ENCODE results near the gene PLEKHH1.
"Not testable (repeated sequence)": the region's sequence is repeated elsewhere in the genome, so short reads cannot be mapped to it uniquely, and the experiment has no call there.

PLEKHH1 gene

GRCh38 chr14:67583711-67584644 lies 50.9 kb downstream of the PLEKHH1 start:
- DNase-seq (ENCODE audit: low spot score), result peak; percentile 45

GRCh38 chr14:67584978-67585377 lies 51.9 kb downstream of the PLEKHH1 start:
- no peak for DNase-seq (ENCODE audit: low spot score)

- no peak for DNase-seq (ENCODE audit: low spot score)
Measured at GRCh38 chr14:67586369-67586768, 53.3 kb downstream of the PLEKHH1 start.

GRCh38 chr14:67589204-67589770 lies 56.2 kb downstream of the PLEKHH1 start:
- DNase-seq (ENCODE audit: low spot score), result no peak

- not testable (repeated sequence) for DNase-seq (ENCODE audit: low spot score)
Measured at GRCh38 chr14:67593650-67594049, 60.6 kb downstream of the PLEKHH1 start.

GRCh38 chr14:67595392-67595791 lies 62.3 kb downstream of the PLEKHH1 start:
- DNase-seq (ENCODE audit: low spot score), result no peak

- DNase-seq (ENCODE audit: low spot score), result peak; percentile 93
Measured at GRCh38 chr14:67599698-67600561, 66.8 kb downstream of the PLEKHH1 start, which contains the start of gene PIGH. PIGH (minus strand) TSS chr14:67600268; CDS start chr14:67600203, 65 bp downstream.

- not testable (repeated sequence) for DNase-seq (ENCODE audit: low spot score)
Measured at GRCh38 chr14:67600562-67600974, 67.5 kb downstream of the PLEKHH1 start.

GRCh38 chr14:67602076-67602475 lies 69.0 kb downstream of the PLEKHH1 start:
- DNase-seq (ENCODE audit: low spot score), result no peak

- no peak for DNase-seq (ENCODE audit: low spot score)
Measured at GRCh38 chr14:67602995-67603545, 70.0 kb downstream of the PLEKHH1 start.

- no peak for DNase-seq (ENCODE audit: low spot score)
Measured at GRCh38 chr14:67607646-67608045, 74.6 kb downstream of the PLEKHH1 start.

- DNase-seq (ENCODE audit: low spot score), result no peak
Measured at GRCh38 chr14:67609642-67610310, 76.7 kb downstream of the PLEKHH1 start.

GRCh38 chr14:67610491-67610890 lies 77.4 kb downstream of the PLEKHH1 start:
- DNase-seq (ENCODE audit: low spot score), result no peak

- DNase-seq (ENCODE audit: low spot score), result peak; percentile 81
Measured at GRCh38 chr14:67618617-67619063, 85.5 kb downstream of the PLEKHH1 start.

- peak; percentile 95 for DNase-seq (ENCODE audit: low spot score)
Measured at GRCh38 chr14:67619446-67620216, 86.5 kb downstream of the PLEKHH1 start, which contains the start of gene ARG2. ARG2 (plus strand) TSS chr14:67619920; CDS start chr14:67619978, 58 bp downstream.

GRCh38 chr14:67620217-67620785 lies 87.2 kb downstream of the PLEKHH1 start:
- no peak for DNase-seq (ENCODE audit: low spot score)

- DNase-seq (ENCODE audit: low spot score), result no peak
Measured at GRCh38 chr14:67622675-67623074, 89.6 kb downstream of the PLEKHH1 start.

- DNase-seq (ENCODE audit: low spot score), result no peak
Measured at GRCh38 chr14:67623114-67623513, 90.0 kb downstream of the PLEKHH1 start.

GRCh38 chr14:67626131-67626530 lies 93.0 kb downstream of the PLEKHH1 start:
- not testable (repeated sequence) for DNase-seq (ENCODE audit: low spot score)

- DNase-seq (ENCODE audit: low spot score), result no peak
Measured at GRCh38 chr14:67627519-67627918, 94.4 kb downstream of the PLEKHH1 start.
